ENCODE data around the gene PLS1.
"Not testable (repeated sequence)": the region's sequence is repeated elsewhere in the genome, so short reads cannot be mapped to it uniquely, and the experiment has no call there.

PLS1 gene

GRCh38 chr3:142595951-142596725 lies at the start of gene PLS1:
PLS1 (plus strand) TSS chr3:142596393; CDS start chr3:142664238, 67,845 bp downstream.
- peak; percentile 83 for DNase-seq (ENCODE audit: low read depth)

GRCh38 chr3:142549986-142550385 lies 46.2 kb upstream of the PLS1 start:
- DNase-seq (ENCODE audit: low read depth) = no peak

GRCh38 chr3:142552579-142552978 lies 43.6 kb upstream of the PLS1 start:
- DNase-seq (ENCODE audit: low read depth) = not testable (repeated sequence)

- DNase-seq (ENCODE audit: low read depth) = no peak
These were observed 42.5 kb upstream of the PLS1 start for GRCh38 chr3:142553741-142554140.

GRCh38 chr3:142560118-142560517 lies 36.1 kb upstream of the PLS1 start:
- no peak for DNase-seq (ENCODE audit: low read depth)

GRCh38 chr3:142563496-142563997 lies 32.6 kb upstream of the PLS1 start:
- DNase-seq (ENCODE audit: low read depth) = no peak

GRCh38 chr3:142566096-142566495 lies 30.1 kb upstream of the PLS1 start:
- no peak for DNase-seq (ENCODE audit: low read depth)

GRCh38 chr3:142568393-142569017 lies 27.7 kb upstream of the PLS1 start:
- DNase-seq (ENCODE audit: low read depth) = no peak

GRCh38 chr3:142569422-142569821 lies 26.8 kb upstream of the PLS1 start:
- not testable (repeated sequence) for DNase-seq (ENCODE audit: low read depth)

GRCh38 chr3:142574223-142574622 lies 22.0 kb upstream of the PLS1 start:
- DNase-seq (ENCODE audit: low read depth) = not testable (repeated sequence)

GRCh38 chr3:142574665-142575064 lies 21.5 kb upstream of the PLS1 start:
- DNase-seq (ENCODE audit: low read depth) = no peak

- DNase-seq (ENCODE audit: low read depth) = no peak
These were observed 19.4 kb upstream of the PLS1 start for GRCh38 chr3:142576792-142577191.

GRCh38 chr3:142577696-142578328 lies 18.4 kb upstream of the PLS1 start:
- DNase-seq (ENCODE audit: low read depth) = no peak

- peak; percentile 89 for DNase-seq (ENCODE audit: low read depth)
These were observed 17.6 kb upstream of the PLS1 start, which contains the start of gene ATR for GRCh38 chr3:142578329-142579223. ATR (minus strand) TSS chr3:142578733; CDS start chr3:142578704, 29 bp downstream.

GRCh38 chr3:142580061-142580423 lies 16.2 kb upstream of the PLS1 start:
- DNase-seq (ENCODE audit: low read depth) = no peak

GRCh38 chr3:142581070-142581469 lies 15.1 kb upstream of the PLS1 start:
- not testable (repeated sequence) for DNase-seq (ENCODE audit: low read depth)

GRCh38 chr3:142586803-142587406 lies 9.3 kb upstream of the PLS1 start:
- DNase-seq (ENCODE audit: low read depth) = no peak

- DNase-seq (ENCODE audit: low read depth) = no peak
These were observed 7.5 kb upstream of the PLS1 start for GRCh38 chr3:142588703-142589102.

- DNase-seq (ENCODE audit: low read depth) = not testable (repeated sequence)
These were observed 3.9 kb upstream of the PLS1 start for GRCh38 chr3:142592268-142592667.

- no peak for DNase-seq (ENCODE audit: low read depth)
These were observed 1.1 kb upstream of the PLS1 start for GRCh38 chr3:142595141-142595540.

GRCh38 chr3:142595581-142595950 lies 627 bp upstream of the PLS1 start:
- DNase-seq (ENCODE audit: low read depth) = no peak

- DNase-seq (ENCODE audit: low read depth) = no peak
These were observed 514 bp downstream of the PLS1 start for GRCh38 chr3:142596726-142597088.

All from stimulated activated CD8-positive, alpha-beta memory T cell treated with anti-CD3 and anti-CD28 coated beads, Interleukin-15, amount 100 ng/mL, for 24 hours (primary cell).